ENCODE results near the gene PIGC.

Gene PIGC

DNA sequence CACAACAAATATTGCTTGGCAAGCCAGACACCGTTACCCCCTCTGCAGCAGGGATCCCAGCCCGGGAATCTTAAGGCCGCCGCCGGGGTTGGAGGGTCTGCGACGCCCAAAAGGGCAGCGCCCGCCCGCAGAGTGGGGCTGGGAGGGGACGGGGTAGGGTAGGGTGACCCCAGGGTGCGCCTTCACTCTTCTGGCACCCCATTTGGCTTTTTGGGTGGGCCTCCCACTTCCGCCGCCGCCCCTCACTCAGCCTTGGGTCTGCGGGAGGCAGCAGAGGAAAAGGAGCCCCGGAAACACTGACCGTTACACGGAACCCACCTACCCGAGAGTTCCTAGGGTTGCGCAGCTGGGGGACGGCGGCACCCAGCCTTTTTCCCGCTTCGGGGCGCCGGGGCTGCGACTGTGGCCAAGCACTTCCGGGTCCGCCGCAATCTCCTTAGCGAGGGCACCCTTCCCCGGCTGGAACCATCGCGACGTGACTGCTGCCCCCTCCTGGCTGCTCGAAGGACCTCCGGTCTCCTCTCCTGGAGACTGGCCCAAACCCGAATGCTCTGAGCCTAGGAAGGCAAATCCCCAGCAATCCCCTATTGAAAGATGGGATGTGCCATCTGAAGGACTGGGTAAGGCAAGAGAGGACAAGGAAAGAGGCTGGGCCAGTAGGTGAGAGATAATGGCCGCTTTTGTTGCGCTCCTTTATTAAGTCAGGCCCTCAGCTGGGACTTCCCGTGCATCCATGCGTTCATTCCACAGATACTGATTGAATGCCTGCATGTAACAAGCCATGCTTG lies at the start of gene PIGC:
PIGC (minus strand) TSS at position 404 of the 788 bp plus-strand sequence. CDS start 1,447 bp downstream, outside the sequence.
- peak; percentile 88 for DNase-seq

DNA sequence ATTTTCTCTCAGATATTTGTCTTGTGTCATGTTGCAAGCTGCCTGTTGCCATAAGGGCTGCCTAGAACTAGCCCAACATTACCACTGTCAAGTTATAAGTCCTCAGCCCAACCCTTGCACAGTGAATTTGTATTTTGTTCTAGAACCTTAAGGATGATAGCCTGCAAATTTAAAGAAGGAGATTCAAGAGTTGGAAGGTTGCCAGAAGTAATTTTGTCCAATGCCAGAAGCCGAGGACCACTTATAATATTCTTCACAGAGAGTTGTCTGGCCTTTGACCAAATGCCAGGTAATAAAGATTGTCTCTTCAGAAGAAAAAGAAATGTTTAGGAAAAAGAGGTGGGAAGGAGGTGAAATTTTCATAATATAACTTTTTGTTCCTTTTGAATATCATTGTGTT lies 48.6 kb upstream of the PIGC start:
- DNase-seq = no peak

- DNase-seq = no peak
Observed at GRCh38 chr1:172489847-172490246, 46.0 kb upstream of the PIGC start.

DNA sequence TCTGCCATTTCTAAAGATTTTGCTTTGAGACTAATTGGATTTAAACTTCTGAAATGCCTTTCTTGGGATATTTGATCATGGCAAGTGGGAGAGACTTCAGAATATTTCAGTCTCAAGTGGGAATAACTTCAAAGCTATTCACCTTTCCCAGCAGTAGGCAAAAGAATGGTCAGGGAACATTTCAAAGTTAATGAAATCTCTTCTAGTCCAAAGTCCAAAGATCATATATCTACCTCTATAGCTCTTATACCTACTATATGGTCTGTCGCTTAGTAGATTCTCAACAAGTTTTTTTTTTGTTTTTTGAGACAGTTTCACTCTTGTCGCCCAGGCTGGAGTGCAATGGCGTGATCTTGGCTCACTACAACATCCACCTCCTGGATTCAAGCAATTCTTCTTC lies 44.5 kb upstream of the PIGC start:
- no peak for DNase-seq

DNA sequence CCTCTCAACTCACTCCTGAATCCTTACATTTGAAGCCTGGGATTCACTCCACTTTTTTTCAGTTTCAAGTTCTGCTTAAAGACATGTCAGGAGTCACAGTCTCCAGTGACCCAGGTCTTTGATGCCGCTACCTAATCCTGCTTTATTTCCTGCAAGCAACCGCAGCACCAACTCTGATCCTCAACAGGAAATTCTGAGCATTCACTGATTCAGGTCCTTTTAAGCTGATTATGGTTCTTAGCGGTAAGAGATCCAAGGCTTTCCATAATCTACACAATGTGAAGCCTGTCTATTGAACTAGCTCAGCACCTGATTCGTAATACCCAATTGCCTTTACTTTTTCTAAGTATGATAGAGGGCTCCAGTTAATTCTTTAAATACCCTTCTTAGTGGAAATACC lies 43.7 kb upstream of the PIGC start:
- DNase-seq = no peak

- DNase-seq = no peak
Observed at GRCh38 chr1:172486805-172487454, 43.1 kb upstream of the PIGC start.

GRCh38 chr1:172485626-172486025 lies 41.8 kb upstream of the PIGC start:
- DNase-seq = no peak

DNA sequence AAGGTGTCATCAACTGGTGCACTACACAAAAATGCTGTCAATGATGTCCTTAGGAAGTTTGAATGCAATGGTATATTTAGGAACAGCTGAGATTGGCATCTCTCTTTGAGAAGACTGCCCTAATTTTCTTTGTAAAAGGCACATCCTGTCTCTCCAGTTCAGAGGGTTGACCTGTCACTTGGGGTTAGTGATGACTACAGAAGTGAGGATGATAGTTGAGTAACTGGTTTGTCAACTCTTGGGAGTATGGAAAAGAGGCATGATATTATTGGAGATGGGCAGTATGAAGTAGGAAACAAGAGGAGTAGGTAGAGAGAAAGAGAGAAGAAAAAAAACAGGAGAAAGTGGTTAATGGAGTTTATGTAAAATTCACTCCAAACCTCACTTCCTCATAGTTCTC lies 40.4 kb upstream of the PIGC start:
- no peak for DNase-seq

GRCh38 chr1:172483448-172483847 lies 39.6 kb upstream of the PIGC start:
- no peak for DNase-seq

DNA sequence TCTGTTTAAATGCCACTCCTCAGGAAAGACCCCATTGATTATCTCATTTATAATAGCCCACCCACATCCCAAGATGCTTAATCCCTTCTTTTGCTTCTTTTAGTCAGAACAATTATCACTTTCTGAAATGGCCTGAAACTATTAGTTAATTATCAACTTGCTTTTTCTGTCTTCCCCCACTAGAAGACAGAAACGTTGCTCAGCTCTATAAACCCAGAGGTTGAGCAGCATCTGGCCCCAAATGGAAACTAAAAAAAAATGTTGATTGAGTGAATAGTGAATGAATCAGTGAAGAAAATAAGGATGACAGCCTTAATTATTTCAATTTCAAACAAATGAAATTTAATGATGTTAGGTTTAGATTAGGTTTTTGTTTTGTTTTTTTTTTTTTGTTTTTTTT lies 38.2 kb upstream of the PIGC start:
- DNase-seq = no peak

- DNase-seq = no peak
Observed at GRCh38 chr1:172480431-172480830, 36.6 kb upstream of the PIGC start.

- DNase-seq = no peak
Observed at GRCh38 chr1:172478485-172478884, 34.6 kb upstream of the PIGC start.

GRCh38 chr1:172477741-172478140 lies 33.9 kb upstream of the PIGC start:
- no peak for DNase-seq

DNA sequence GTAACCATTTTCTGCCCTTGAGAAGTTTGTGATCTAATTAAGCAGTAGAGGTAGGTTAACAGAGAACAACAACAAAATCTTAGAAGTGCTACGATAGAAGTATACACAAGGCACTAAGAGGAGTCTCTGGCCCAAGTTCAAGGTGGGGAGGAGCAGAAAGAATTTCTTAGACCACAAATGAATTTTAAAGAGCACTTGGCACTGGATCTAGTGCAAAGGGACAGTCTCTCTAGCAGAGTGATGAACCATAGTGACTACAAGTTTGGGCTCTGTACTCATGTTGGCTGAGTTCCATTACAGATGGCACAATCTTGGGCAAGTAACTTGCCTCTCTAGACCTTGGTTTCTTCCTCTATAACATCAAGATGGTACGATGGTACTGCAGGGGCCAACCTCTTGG lies 33.3 kb upstream of the PIGC start:
- no peak for DNase-seq

- peak; percentile 57 for DNase-seq
Observed at GRCh38 chr1:172476218-172476811, 32.4 kb upstream of the PIGC start.

GRCh38 chr1:172473842-172474241 lies 30.0 kb upstream of the PIGC start:
- no peak for DNase-seq

DNA sequence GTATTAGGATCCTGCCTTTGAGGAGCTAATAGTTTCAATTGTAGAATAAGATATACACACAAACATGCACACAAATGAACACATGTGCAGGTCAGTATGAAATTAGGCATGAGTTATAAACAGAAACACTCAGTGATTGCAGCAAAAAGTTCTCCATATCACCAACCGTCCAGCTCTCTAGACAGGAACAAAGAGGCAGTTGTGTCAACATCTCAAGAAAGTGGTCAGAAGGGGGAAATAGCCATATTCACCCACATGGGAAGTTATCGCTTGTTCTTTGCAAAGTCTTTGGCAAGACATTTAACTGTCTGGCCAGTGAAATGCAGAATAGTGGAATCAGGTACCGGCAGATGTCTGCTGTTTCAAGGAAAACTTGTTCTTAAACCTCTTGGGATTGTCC lies 29.4 kb upstream of the PIGC start:
- DNase-seq = no peak

GRCh38 chr1:172472495-172472894 lies 28.6 kb upstream of the PIGC start:
- DNase-seq = no peak

GRCh38 chr1:172471666-172472065 lies 27.8 kb upstream of the PIGC start:
- no peak for DNase-seq

DNA sequence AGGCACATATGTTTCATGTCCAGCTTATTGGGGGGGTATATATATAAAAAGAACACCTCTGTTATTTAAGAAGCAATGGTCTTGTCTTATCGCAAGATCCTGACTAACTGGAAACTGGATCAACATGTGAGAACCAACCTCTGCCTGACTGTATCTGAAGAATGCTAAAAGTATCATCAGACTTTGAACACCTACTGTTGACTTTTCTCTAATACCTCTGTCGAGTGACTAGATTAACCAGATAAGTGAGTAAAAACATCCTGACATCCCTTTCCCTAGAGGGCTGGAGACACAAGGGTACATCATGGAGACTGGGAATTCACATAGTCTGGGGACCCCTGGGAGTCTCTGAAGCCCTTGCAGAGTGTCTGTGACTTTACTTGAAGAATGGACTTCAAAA lies 26.3 kb upstream of the PIGC start:
- no peak for DNase-seq

DNA sequence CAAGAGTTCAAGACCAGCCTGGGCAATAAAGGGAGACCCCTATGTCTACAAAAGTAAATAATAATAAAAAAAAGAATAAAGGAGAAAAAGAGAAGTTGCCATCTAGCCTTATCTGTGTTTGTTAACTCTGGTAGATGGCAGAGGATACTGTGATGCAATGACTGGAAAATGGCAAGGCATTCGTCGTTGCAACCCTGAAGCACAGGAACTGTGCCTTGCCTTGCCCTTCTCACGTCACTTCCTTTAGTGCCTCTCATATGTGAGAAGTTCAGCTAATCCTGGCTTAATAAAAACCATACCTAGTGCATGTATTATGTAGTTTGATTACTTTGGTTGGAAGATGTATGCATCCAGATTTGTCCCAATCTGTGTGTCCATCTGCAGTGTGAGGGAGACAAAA lies 25.8 kb upstream of the PIGC start:
- no peak for DNase-seq

DNA sequence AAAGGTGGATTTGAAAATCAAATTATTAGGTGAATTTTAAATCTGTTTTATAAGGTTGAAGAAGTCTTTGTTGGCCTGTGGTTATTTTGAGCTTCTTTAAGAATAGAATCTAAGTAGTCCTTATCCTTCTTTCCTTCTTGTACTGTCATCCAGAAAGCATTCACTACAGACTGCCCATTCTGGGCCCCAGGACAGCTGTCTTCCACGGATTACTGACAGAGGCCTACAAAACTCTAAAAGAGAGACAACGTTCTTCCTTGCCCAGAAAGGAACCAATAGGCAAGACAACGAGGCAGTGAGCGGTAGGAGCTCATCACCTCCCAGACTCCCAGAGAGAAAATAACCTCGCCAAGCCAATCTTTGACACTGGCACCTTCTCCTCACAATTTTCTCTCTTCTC lies 24.4 kb upstream of the PIGC start:
- no peak for DNase-seq

GRCh38 chr1:172467446-172467845 lies 23.6 kb upstream of the PIGC start:
- no peak for DNase-seq

- peak; percentile 31 for DNase-seq
Observed at GRCh38 chr1:172466795-172467407, 23.0 kb upstream of the PIGC start.
